ENCODE data around the gene TMEM238L.

TMEM238L gene

DNA sequence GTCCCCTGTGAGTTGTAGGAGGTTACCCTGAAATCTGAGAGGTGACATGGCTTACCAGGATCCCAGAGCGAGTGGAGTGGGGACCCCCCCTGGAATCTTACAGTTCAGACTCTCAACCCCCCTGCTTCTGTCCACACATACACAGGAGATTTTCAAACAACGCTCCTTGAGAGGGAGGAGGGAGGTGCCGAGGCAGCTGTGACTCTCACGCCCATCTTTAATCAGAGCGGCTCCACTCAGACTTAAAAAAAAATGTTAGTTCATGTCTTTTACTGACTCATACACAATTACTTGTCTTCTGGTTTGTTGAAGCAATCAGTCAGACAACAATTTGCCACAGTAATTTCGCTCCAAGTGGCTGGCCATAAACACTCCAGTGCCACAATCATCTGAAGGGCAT, 58.7 kb downstream of the TMEM238L start:
- ATAC-seq (replicated peaks; ENCODE audit: extremely low read depth, poor library complexity, severe bottlenecking) (no peak), DNase-seq (ENCODE audit: low spot score in 2 of 2) (no peak)
- H3K4me1 Mint-ChIP-seq, result peaks cover 6% of the 10 kb centered on the region
- H3K36me3 Mint-ChIP-seq (ENCODE audit: insufficient read depth), result no peaks in the 10 kb centered on the region
- peaks cover 48% of the 10 kb centered on the region for H3K27me3 Mint-ChIP-seq
- H3K4me3 Mint-ChIP-seq, result no peak overlapping the region
- H3K27ac Mint-ChIP-seq (ENCODE audit: low read depth), result no peak overlapping the region
- no peaks in the 10 kb centered on the region for H3K9me3 Mint-ChIP-seq

All from central memory CD8-positive, alpha-beta T cell (primary cell).